Colonic mucosa (tissue), 4 donors: ENCODE data around the gene CXCL16. TPM values are rescaled to one million over a fixed set of nuclear protein-coding genes. Genes with fewer than 3 reads are reported as not detected.
A peak's percentile ranks its signal among the peaks of the same experiment; 100 is the strongest.

Experiments
- DNase-seq: peaks from one replicate; pipeline ENCODE4 v3.0.0-alpha.2; 2020
- H3K27ac ChIP-seq: fragments of 200-600 bp; one replicate; pipeline ENCODE4 v1.8.0; 2021
- H3K27me3 ChIP-seq: fragments of 200-600 bp; one replicate; pipeline ENCODE4 v1.8.0; 2021
- H3K36me3 ChIP-seq: fragments of 200-600 bp; one replicate; pipeline ENCODE4 v1.8.0; 2021
- H3K4me1 ChIP-seq: fragments of 200-600 bp; one replicate; pipeline ENCODE4 v1.8.0; 2021; ENCODE audit warnings: mild to moderate bottlenecking
- H3K4me3 ChIP-seq: fragments of 200-600 bp; one replicate; pipeline ENCODE4 v1.8.0; 2021
- H3K9ac ChIP-seq, 2 donors: one replicate each; pipeline ENCODE4 v1.7.0; 2013; ENCODE audit warnings: control low read depth in 2 of 2, low read depth in 2 of 2, low read length in 2 of 2
- H3K9me3 ChIP-seq: fragments of 200-600 bp; one replicate; pipeline ENCODE4 v1.8.0; 2021
- CTCF ChIP-seq: fragments of 200-600 bp; IDR thresholded peaks from one replicate; pipeline ENCODE4 v1.8.0; 2022; ENCODE audit warnings: antibody characterized with exemption, mild to moderate bottlenecking
- intact Hi-C: fragments of 100-400 bp; cut with DNase I; formaldehyde crosslinking; loops from one replicate; pipeline ENCODE4 v1.14.1; 2022
- total RNA-seq, 2 donors: library from RNA; stranded (reverse); fragmentation: NEBNext Ultra II Directional in 1 of 2; extraction: Animal tissue kit (Norgen Biotek cat#: 25700) in 1 of 2; gene quantifications; one replicate each; pipeline ENCODE4 v1.2.1, GENCODE V29; 2021
- donor health status: healthy.
- donor health status: DM: no; HTN: no; CAD: no.
- donor health status: DM: no; HTN: no; CAD: no.

CXCL16 gene
- total RNA-seq, 2 donors from 2014 or later = 41.8 to 44.1 TPM

GRCh38 chr17:4738136-4739121 lies 1.3 kb downstream of the CXCL16 start:
- peak; percentile 65 for DNase-seq
- peak overlapping the region; percentile 82 to 86 for H3K9ac ChIP-seq
- TF ChIP-seq CTCF = no peak
- no peaks in the 10 kb centered on the region for H3K27me3 ChIP-seq
- peak overlapping the region; percentile 89 for H3K4me3 ChIP-seq
- no peaks in the 10 kb centered on the region for H3K36me3 ChIP-seq
- no peaks in the 10 kb centered on the region for H3K9me3 ChIP-seq
- no peaks in the 10 kb centered on the region for H3K4me1 ChIP-seq
- intact Hi-C loops = no loop called here
- peak overlapping the region; percentile 61 for H3K27ac ChIP-seq

GRCh38 chr17:4735876-4736651 lies 3.7 kb downstream of the CXCL16 start:
- intact Hi-C loops = no loop called here
- TF ChIP-seq CTCF = no peak

GRCh38 chr17:4734857-4735475 lies 4.8 kb downstream of the CXCL16 start:
- intact Hi-C loops = loop anchor here (5.0 kb wide), 2 partner anchors 52 to 152 kb away; partner anchors contain the start of genes GLTPD2 and VMO1
- H3K9me3 ChIP-seq = no peaks in the 10 kb centered on the region
- TF ChIP-seq CTCF = no peak

More at GRCh38 chr17:4735876-4736651, 3.7 kb downstream of the CXCL16 start:
- Histone ChIP-seq H3K27ac (no peak overlapping the region), H3K36me3 (no peaks in the 10 kb centered on the region), H3K9ac (no peak overlapping the region), H3K4me1 (peaks cover 3% of the 10 kb centered on the region), H3K9me3 (no peaks in the 10 kb centered on the region), H3K27me3 (no peaks in the 10 kb centered on the region), H3K4me3 (no peak overlapping the region)
- DNase-seq = no peak

GRCh38 chr17:4733073-4733531 lies 6.6 kb downstream of the CXCL16 start:
- Histone ChIP-seq H3K9me3 (no peaks in the 10 kb centered on the region), H3K27ac (peak overlapping the region; percentile 6), H3K36me3 (no peaks in the 10 kb centered on the region), H3K9ac (no peak overlapping the region), H3K27me3 (no peaks in the 10 kb centered on the region), H3K4me3 (no peak overlapping the region), H3K4me1 (peaks cover 3% of the 10 kb centered on the region)
- no peak for TF ChIP-seq CTCF
- no peak for DNase-seq
- intact Hi-C loops = loop anchor here (5.0 kb wide), 2 partner anchors 54 to 154 kb away; partner anchors contain the start of genes GLTPD2 and VMO1

More at GRCh38 chr17:4734857-4735475, 4.8 kb downstream of the CXCL16 start:
- Histone ChIP-seq H3K27ac (no peak overlapping the region), H3K4me1 (peaks cover 3% of the 10 kb centered on the region), H3K9ac (no peak overlapping the region), H3K27me3 (no peaks in the 10 kb centered on the region), H3K4me3 (no peak overlapping the region), H3K36me3 (no peaks in the 10 kb centered on the region)
- no peak for DNase-seq

- intact Hi-C loops = no loop called here
- DNase-seq = no peak
- H3K27ac ChIP-seq = no peak overlapping the region
Measured at GRCh38 chr17:4728124-4728523, 11.6 kb downstream of the CXCL16 start.

More at GRCh38 chr17:4728124-4728523, 11.6 kb downstream of the CXCL16 start:
- H3K9me3 ChIP-seq = no peaks in the 10 kb centered on the region
- peaks cover 3% of the 10 kb centered on the region for H3K4me1 ChIP-seq
- no peaks in the 10 kb centered on the region for H3K27me3 ChIP-seq
- no peak overlapping the region for H3K9ac ChIP-seq
- no peak overlapping the region for H3K4me3 ChIP-seq
- no peak for TF ChIP-seq CTCF
- no peaks in the 10 kb centered on the region for H3K36me3 ChIP-seq
